GM23338 (cell line): ENCODE results near the gene CYP3A5. TPM values are rescaled to one million over a fixed set of nuclear protein-coding genes. Genes with fewer than 3 reads are reported as not detected.

Experiments used
- ATAC-seq: fragments of 200-7000 bp; cut with Tn5 transposase; 3 replicates; pipeline ENCODE4 v1.9.1; 2020
- DNase-seq: peaks from one replicate; pipeline ENCODE4 v3.0.0-alpha.2; 2015; ENCODE audit warnings: low spot score
- H2AFZ ChIP-seq: fragments of 200-600 bp; sonication (generic); 2 replicates; pipeline ENCODE4 v1.8.0; 2016; ENCODE audit warnings: antibody characterized with exemption, mild to moderate bottlenecking, moderate library complexity
- H3F3A ChIP-seq: fragments of 200-600 bp; sonication (generic); replicated peaks from 2 replicates; pipeline ENCODE4 v1.8.0; 2017; ENCODE audit warnings: antibody characterized with exemption, mixed run types, low read depth
- H3K27ac ChIP-seq: fragments of 200-600 bp; sonication (generic); 2 replicates; pipeline ENCODE4 v1.6.1; 2016; ENCODE audit warnings: low read depth
- H3K27me3 ChIP-seq: fragments of 200-600 bp; sonication (generic); 2 replicates; pipeline ENCODE4 v1.8.0; 2016; ENCODE audit warnings: mild to moderate bottlenecking, mixed run types, moderate library complexity; ENCODE audit not compliant: insufficient read depth
- H3K36me3 ChIP-seq: fragments of 200-600 bp; sonication (generic); 2 replicates; pipeline ENCODE4 v1.8.0; 2016; ENCODE audit warnings: mild to moderate bottlenecking; ENCODE audit not compliant: insufficient read depth
- H3K4me1 ChIP-seq: fragments of 200-600 bp; sonication (generic); 2 replicates; pipeline ENCODE4 v1.8.0; 2016; ENCODE audit warnings: mild to moderate bottlenecking, moderate library complexity; ENCODE audit not compliant: insufficient read depth
- H3K4me2 ChIP-seq: fragments of 200-600 bp; sonication (generic); 2 replicates; pipeline ENCODE4 v1.7.1; 2017; ENCODE audit warnings: mixed run types
- H3K4me3 ChIP-seq: fragments of 200-600 bp; sonication (generic); 2 replicates; pipeline ENCODE4 v1.6.1; 2016; ENCODE audit warnings: mixed run types
- H3K79me2 ChIP-seq: fragments of 200-600 bp; sonication (generic); replicated peaks from 2 replicates; pipeline ENCODE4 v1.8.0; 2017; ENCODE audit warnings: mild to moderate bottlenecking; ENCODE audit not compliant: insufficient read depth
- H3K9me2 ChIP-seq: fragments of 200-600 bp; sonication (generic); 2 replicates; pipeline ENCODE4 v1.8.0; 2017; ENCODE audit not compliant: insufficient read depth
- H4K20me1 ChIP-seq: fragments of 200-600 bp; sonication (generic); replicated peaks from 2 replicates; pipeline ENCODE4 v1.8.0; 2017; ENCODE audit warnings: mild to moderate bottlenecking; ENCODE audit not compliant: insufficient read depth
- H3K27ac Mint-ChIP-seq: 2 replicates; pipeline ENCODE4 v1.8.0; 2020; ENCODE audit warnings: inconsistent platforms, mild to moderate bottlenecking, moderate library complexity, mixed read lengths
- H3K27me3 Mint-ChIP-seq: 3 replicates; pipeline ENCODE4 v1.8.0; 2022; ENCODE audit warnings: low read depth, mild to moderate bottlenecking, moderate library complexity, mixed read lengths, inconsistent platforms; ENCODE audit not compliant: insufficient read depth, poor library complexity
- H3K36me3 Mint-ChIP-seq: 3 replicates; pipeline ENCODE4 v1.8.0; 2021; ENCODE audit warnings: low read depth, mild to moderate bottlenecking, inconsistent platforms, moderate library complexity, mixed read lengths
- H3K4me1 Mint-ChIP-seq: 3 replicates; pipeline ENCODE4 v1.8.0; 2020; ENCODE audit warnings: mild to moderate bottlenecking, inconsistent platforms, mixed read lengths
- H3K4me3 Mint-ChIP-seq: 3 replicates; pipeline ENCODE4 v1.8.0; 2021; ENCODE audit warnings: moderate library complexity, mild to moderate bottlenecking, inconsistent platforms, mixed read lengths
- H3K9me3 Mint-ChIP-seq: 3 replicates; pipeline ENCODE4 v1.8.0; 2020; ENCODE audit warnings: moderate library complexity, mild to moderate bottlenecking, inconsistent platforms, mixed read lengths
- CREB1 ChIP-seq: fragments of 250-450 bp; sonication (Bioruptor Pico); IDR thresholded peaks from 2 replicates; pipeline ENCODE4 v1.5.0; 2020; ENCODE audit warnings: low read depth, mild to moderate bottlenecking, moderate library complexity
- EZH2 ChIP-seq: fragments of 200-600 bp; sonication (generic); IDR thresholded peaks from one replicate; pipeline ENCODE4 v1.8.0; 2017; ENCODE audit warnings: antibody characterized with exemption, mild to moderate bottlenecking, low read depth; ENCODE audit not compliant: unreplicated experiment
- EZH2phosphoT487 ChIP-seq: fragments of 200-600 bp; sonication (generic); IDR thresholded peaks from one replicate; pipeline ENCODE4 v1.8.1; 2018; ENCODE audit warnings: antibody characterized with exemption; ENCODE audit not compliant: unreplicated experiment
- JUNB ChIP-seq: IDR thresholded peaks from one replicate; pipeline ENCODE4 v1.6.1; 2016; ENCODE audit warnings: antibody characterized with exemption; ENCODE audit not compliant: unreplicated experiment
- NANOG ChIP-seq: IDR thresholded peaks from 2 replicates; pipeline ENCODE4 v1.6.1; 2016; ENCODE audit warnings: antibody characterized with exemption, borderline replicate concordance
- POLR2AphosphoS5 ChIP-seq: IDR thresholded peaks from 2 replicates; pipeline ENCODE4 v1.6.1; 2016; ENCODE audit warnings: antibody characterized with exemption, low read depth
- STAT1 ChIP-seq: IDR thresholded peaks from one replicate; pipeline ENCODE4 v1.6.1; 2016; ENCODE audit warnings: antibody characterized with exemption; ENCODE audit not compliant: unreplicated experiment
- ZNF114 ChIP-seq: fragments of 250-450 bp; sonication (Bioruptor Pico); IDR thresholded peaks from 2 replicates; pipeline ENCODE4 v1.5.0; 2020; ENCODE audit warnings: mild to moderate bottlenecking, moderate library complexity
- ZNF331 ChIP-seq: fragments of 250-450 bp; sonication (Bioruptor Pico); IDR thresholded peaks from 2 replicates; pipeline ENCODE4 v1.5.0; 2020; ENCODE audit warnings: low read depth, mild to moderate bottlenecking, moderate library complexity
- polyA plus RNA-seq: library from polyadenylated mRNA; unstranded; fragments of >200 nt; fragmentation: Nextera tagmentation; extraction: Ambion mirVana; gene quantifications from 2 replicates; pipeline ENCODE4 v1.2.1, GENCODE V29; 2016
- total RNA-seq: library from RNA; depleted of rRNA; stranded (reverse); fragments of >200 nt; shearing (Covaris generic); gene quantifications from 2 replicates; pipeline ENCODE4 v1.2.3, GENCODE V29; 2014
- TF ChIP-seq, protein P1 (sequence below): IDR thresholded peaks from one replicate; pipeline ENCODE4 v1.6.1; 2018; ENCODE audit warnings: antibody characterized with exemption; ENCODE audit not compliant: unreplicated experiment
- TF ChIP-seq, protein P2 (sequence below), 2 experiments: fragments of 200-600 bp in 1 of 2; sonication (generic) in 1 of 2; conservative IDR thresholded peaks; 2 replicates each; pipeline versions ENCODE4 v1.5.1 to v1.6.1; 2016 to 2017; ENCODE audit warnings: antibody characterized with exemption in 2 of 2, low read depth in 2 of 2, mild to moderate bottlenecking in 2 of 2, moderate library complexity in 1 of 2
- TF ChIP-seq, protein P3 (sequence below): IDR thresholded peaks from 2 replicates; pipeline ENCODE4 v1.6.1; 2016; ENCODE audit warnings: antibody characterized with exemption
- TF ChIP-seq, protein P4 (sequence below): fragments of 250-450 bp; sonication (Bioruptor Pico); IDR thresholded peaks from 2 replicates; pipeline ENCODE4 v1.5.0; 2020; ENCODE audit warnings: mild to moderate bottlenecking, moderate library complexity

CYP3A5 gene
- total and polyA plus RNA-seq, 2 experiments from 2014 or later, result 1.2 TPM; not detected in 1

DNA sequence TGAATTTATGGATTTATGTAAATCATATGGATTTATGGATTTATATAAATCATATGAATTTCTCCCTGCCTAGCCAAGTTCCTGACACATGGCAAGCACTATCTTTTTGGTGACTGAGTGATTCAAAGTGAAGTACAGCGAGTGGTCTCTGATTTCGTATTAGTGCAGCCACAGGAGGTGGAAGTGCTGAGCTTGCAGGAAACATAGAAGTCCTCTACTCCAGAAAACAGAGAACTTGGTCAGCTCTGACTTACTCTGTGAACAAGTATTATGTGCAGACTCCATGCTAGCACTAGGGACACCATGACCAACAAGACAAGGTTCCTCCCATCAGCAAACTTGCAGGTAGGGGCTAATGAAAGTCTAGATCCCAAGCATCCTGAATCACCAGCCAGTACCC, 28.5 kb downstream of the CYP3A5 start (continued):
- TF ChIP-seq EZH2 (no peak), JUNB (no peak)

DNA sequence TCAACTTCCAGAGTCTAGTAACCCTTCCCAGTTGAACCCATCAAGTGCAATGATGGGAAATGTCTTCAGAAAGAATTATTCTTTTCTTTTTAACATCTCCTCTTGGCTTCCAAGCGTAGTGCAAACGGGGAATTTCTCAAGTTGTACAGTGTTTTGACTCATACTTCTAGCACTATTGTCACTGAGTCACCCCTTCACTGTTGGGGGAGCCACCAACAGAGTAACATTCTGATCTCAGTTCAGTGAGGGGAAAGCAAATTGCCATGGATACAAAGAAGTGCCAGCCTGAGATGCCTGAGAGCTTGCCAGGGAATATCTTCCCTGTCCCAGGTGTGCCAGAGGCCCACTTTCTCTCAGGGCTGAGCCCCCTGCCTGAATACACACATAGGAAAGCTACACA, 31.0 kb downstream of the CYP3A5 start:
- no peaks in the 10 kb centered on the region for H3K4me1 ChIP-seq
- H3K79me2 ChIP-seq, result no peaks in the 10 kb centered on the region
- ATAC-seq (no peak), DNase-seq (no peak)
- Mint-ChIP-seq H3K9me3 (no peaks in the 10 kb centered on the region; the same call in 2 of the 3 replicates), H3K4me3 (no peak overlapping the region), H3K4me1 (no peaks in the 10 kb centered on the region), H3K36me3 (peaks cover 23% of the 10 kb centered on the region; the same call in 2 of the 3 replicates), H3K27me3 (peaks cover 2% of the 10 kb centered on the region), H3K27ac (no peak overlapping the region)
- no peak overlapping the region for H3K4me3 ChIP-seq
- H3K9me2 ChIP-seq, result no peaks in the 10 kb centered on the region; the same call in 1 of the 2 replicates
- TF ChIP-seq STAT1 (no peak), CREB1 (CRISPR knock-in tag) (no peak), ZNF114 (CRISPR knock-in tag) (no peak), ZNF331 (CRISPR knock-in tag) (no peak), NANOG (no peak), POLR2AphosphoS5 (no peak), JUNB (no peak), EZH2 (no peak), EZH2phosphoT487 (no peak)
- TF ChIP-seq, protein P1, sequence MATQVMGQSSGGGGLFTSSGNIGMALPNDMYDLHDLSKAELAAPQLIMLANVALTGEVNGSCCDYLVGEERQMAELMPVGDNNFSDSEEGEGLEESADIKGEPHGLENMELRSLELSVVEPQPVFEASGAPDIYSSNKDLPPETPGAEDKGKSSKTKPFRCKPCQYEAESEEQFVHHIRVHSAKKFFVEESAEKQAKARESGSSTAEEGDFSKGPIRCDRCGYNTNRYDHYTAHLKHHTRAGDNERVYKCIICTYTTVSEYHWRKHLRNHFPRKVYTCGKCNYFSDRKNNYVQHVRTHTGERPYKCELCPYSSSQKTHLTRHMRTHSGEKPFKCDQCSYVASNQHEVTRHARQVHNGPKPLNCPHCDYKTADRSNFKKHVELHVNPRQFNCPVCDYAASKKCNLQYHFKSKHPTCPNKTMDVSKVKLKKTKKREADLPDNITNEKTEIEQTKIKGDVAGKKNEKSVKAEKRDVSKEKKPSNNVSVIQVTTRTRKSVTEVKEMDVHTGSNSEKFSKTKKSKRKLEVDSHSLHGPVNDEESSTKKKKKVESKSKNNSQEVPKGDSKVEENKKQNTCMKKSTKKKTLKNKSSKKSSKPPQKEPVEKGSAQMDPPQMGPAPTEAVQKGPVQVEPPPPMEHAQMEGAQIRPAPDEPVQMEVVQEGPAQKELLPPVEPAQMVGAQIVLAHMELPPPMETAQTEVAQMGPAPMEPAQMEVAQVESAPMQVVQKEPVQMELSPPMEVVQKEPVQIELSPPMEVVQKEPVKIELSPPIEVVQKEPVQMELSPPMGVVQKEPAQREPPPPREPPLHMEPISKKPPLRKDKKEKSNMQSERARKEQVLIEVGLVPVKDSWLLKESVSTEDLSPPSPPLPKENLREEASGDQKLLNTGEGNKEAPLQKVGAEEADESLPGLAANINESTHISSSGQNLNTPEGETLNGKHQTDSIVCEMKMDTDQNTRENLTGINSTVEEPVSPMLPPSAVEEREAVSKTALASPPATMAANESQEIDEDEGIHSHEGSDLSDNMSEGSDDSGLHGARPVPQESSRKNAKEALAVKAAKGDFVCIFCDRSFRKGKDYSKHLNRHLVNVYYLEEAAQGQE, result no peak
- TF ChIP-seq, protein P2, sequence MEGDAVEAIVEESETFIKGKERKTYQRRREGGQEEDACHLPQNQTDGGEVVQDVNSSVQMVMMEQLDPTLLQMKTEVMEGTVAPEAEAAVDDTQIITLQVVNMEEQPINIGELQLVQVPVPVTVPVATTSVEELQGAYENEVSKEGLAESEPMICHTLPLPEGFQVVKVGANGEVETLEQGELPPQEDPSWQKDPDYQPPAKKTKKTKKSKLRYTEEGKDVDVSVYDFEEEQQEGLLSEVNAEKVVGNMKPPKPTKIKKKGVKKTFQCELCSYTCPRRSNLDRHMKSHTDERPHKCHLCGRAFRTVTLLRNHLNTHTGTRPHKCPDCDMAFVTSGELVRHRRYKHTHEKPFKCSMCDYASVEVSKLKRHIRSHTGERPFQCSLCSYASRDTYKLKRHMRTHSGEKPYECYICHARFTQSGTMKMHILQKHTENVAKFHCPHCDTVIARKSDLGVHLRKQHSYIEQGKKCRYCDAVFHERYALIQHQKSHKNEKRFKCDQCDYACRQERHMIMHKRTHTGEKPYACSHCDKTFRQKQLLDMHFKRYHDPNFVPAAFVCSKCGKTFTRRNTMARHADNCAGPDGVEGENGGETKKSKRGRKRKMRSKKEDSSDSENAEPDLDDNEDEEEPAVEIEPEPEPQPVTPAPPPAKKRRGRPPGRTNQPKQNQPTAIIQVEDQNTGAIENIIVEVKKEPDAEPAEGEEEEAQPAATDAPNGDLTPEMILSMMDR (conservative IDR thresholded peaks at IDR 0.05; ENCODE audit: low read depth in 2 of 2), result no peak
- TF ChIP-seq, protein P3, sequence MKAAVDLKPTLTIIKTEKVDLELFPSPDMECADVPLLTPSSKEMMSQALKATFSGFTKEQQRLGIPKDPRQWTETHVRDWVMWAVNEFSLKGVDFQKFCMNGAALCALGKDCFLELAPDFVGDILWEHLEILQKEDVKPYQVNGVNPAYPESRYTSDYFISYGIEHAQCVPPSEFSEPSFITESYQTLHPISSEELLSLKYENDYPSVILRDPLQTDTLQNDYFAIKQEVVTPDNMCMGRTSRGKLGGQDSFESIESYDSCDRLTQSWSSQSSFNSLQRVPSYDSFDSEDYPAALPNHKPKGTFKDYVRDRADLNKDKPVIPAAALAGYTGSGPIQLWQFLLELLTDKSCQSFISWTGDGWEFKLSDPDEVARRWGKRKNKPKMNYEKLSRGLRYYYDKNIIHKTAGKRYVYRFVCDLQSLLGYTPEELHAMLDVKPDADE, result no peak
- TF ChIP-seq, protein P4, sequence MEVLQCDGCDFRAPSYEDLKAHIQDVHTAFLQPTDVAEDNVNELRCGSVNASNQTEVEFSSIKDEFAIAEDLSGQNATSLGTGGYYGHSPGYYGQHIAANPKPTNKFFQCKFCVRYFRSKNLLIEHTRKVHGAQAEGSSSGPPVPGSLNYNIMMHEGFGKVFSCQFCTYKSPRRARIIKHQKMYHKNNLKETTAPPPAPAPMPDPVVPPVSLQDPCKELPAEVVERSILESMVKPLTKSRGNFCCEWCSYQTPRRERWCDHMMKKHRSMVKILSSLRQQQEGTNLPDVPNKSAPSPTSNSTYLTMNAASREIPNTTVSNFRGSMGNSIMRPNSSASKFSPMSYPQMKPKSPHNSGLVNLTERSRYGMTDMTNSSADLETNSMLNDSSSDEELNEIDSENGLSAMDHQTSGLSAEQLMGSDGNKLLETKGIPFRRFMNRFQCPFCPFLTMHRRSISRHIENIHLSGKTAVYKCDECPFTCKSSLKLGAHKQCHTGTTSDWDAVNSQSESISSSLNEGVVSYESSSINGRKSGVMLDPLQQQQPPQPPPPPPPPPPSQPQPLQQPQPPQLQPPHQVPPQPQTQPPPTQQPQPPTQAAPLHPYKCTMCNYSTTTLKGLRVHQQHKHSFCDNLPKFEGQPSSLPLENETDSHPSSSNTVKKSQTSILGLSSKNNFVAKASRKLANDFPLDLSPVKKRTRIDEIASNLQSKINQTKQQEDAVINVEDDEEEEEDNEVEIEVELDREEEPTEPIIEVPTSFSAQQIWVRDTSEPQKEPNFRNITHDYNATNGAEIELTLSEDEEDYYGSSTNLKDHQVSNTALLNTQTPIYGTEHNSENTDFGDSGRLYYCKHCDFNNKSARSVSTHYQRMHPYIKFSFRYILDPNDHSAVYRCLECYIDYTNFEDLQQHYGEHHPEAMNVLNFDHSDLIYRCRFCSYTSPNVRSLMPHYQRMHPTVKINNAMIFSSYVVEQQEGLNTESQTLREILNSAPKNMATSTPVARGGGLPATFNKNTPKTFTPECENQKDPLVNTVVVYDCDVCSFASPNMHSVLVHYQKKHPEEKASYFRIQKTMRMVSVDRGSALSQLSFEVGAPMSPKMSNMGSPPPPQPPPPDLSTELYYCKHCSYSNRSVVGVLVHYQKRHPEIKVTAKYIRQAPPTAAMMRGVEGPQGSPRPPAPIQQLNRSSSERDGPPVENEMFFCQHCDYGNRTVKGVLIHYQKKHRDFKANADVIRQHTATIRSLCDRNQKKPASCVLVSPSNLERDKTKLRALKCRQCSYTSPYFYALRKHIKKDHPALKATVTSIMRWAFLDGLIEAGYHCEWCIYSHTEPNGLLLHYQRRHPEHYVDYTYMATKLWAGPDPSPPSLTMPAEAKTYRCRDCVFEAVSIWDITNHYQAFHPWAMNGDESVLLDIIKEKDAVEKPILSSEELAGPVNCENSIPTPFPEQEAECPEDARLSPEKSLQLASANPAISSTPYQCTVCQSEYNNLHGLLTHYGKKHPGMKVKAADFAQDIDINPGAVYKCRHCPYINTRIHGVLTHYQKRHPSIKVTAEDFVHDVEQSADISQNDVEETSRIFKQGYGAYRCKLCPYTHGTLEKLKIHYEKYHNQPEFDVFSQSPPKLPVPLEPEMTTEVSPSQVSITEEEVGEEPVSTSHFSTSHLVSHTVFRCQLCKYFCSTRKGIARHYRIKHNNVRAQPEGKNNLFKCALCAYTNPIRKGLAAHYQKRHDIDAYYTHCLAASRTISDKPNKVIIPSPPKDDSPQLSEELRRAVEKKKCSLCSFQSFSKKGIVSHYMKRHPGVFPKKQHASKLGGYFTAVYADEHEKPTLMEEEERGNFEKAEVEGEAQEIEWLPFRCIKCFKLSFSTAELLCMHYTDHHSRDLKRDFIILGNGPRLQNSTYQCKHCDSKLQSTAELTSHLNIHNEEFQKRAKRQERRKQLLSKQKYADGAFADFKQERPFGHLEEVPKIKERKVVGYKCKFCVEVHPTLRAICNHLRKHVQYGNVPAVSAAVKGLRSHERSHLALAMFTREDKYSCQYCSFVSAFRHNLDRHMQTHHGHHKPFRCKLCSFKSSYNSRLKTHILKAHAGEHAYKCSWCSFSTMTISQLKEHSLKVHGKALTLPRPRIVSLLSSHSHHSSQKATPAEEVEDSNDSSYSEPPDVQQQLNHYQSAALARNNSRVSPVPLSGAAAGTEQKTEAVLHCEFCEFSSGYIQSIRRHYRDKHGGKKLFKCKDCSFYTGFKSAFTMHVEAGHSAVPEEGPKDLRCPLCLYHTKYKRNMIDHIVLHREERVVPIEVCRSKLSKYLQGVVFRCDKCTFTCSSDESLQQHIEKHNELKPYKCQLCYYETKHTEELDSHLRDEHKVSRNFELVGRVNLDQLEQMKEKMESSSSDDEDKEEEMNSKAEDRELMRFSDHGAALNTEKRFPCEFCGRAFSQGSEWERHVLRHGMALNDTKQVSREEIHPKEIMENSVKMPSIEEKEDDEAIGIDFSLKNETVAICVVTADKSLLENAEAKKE (CRISPR knock-in tag), result no peak
- no peaks in the 10 kb centered on the region for H3F3A ChIP-seq
- no peaks in the 10 kb centered on the region for H3K27me3 ChIP-seq
- no peak overlapping the region for H3K4me2 ChIP-seq
- no peak overlapping the region for H2AFZ ChIP-seq
- H3K27ac ChIP-seq, result no peak overlapping the region
- H4K20me1 ChIP-seq, result no peaks in the 10 kb centered on the region
- no peaks in the 10 kb centered on the region for H3K36me3 ChIP-seq
